ENCODE results near the gene AFTPH.

Gene AFTPH

GRCh38 chr2:64602436-64602835 lies 78.3 kb downstream of the AFTPH start:
- Histone ChIP-seq H3K4ac (ENCODE audit: low read depth, low read length) (no peak overlapping the region), H2AK5ac (ENCODE audit: low read length) (no peak overlapping the region), H3K9ac (ENCODE audit: low read length) (no peak overlapping the region), H3K23ac (ENCODE audit: low read length) (no peak overlapping the region), H3K79me2 (ENCODE audit: control insufficient read depth, insufficient read depth, low read length) (no peaks in the 10 kb centered on the region), H2BK120ac (ENCODE audit: low read depth, low read length) (no peak overlapping the region), H2BK5ac (ENCODE audit: low read length) (no peak overlapping the region), H3K4me2 (ENCODE audit: low read length) (no peak overlapping the region), H3K27ac (ENCODE audit: low read depth, low read length) (no peak overlapping the region), H3K79me1 (ENCODE audit: low read length) (no peaks in the 10 kb centered on the region), H2BK15ac (replicated peaks; ENCODE audit: low read depth) (no peak overlapping the region), H3K27me3 (ENCODE audit: insufficient read depth, low read length, poor library complexity) (no peaks in the 10 kb centered on the region), H3K18ac (ENCODE audit: low read length) (no peak overlapping the region), H4K8ac (ENCODE audit: low read depth, low read length) (no peak overlapping the region), H4K5ac (ENCODE audit: low read length) (no peak overlapping the region), H3K36me3 (ENCODE audit: control insufficient read depth, insufficient read depth, low read length) (no peaks in the 10 kb centered on the region), H3K56ac (ENCODE audit: low read length) (no peak overlapping the region), H3K4me1 (ENCODE audit: control insufficient read depth, low read depth, low read length) (no peaks in the 10 kb centered on the region), H3K4me3 (ENCODE audit: low read length) (no peak overlapping the region)
- no peak for DNase-seq
- no CpG with 5 or more reads among the region's 11 CpGs for WGBS (ENCODE audit: extremely low coverage, insufficient coverage, low lambda C conversion rate)

DNA sequence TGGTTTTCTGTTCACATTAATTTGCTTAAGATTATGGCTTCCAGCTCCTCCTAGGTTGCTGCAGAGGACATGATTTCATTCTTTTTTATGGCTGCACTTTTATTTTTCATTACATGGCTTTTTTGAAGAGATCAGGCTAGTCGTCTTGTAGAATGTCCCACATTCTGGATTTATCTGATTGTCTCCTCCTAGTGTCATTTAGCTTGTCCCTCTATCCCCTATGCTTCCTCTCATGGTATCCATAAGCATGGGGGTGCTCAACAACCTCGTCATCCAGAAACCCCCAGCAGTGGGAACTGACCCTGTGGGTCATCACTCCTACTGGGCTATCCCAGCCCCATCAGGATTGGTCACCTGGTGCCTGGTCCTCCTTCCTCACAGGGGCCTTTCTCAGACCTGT lies 80.0 kb downstream of the AFTPH start:
- no CpG with 5 or more reads among the region's 2 CpGs for WGBS (ENCODE audit: extremely low coverage, insufficient coverage, low lambda C conversion rate)
- Histone ChIP-seq H4K8ac (ENCODE audit: low read depth, low read length) (no peak overlapping the region), H3K23ac (ENCODE audit: low read length) (no peak overlapping the region), H3K18ac (ENCODE audit: low read length) (no peak overlapping the region), H3K4me1 (ENCODE audit: control insufficient read depth, low read depth, low read length) (no peaks in the 10 kb centered on the region), H2BK5ac (ENCODE audit: low read length) (no peak overlapping the region), H3K79me2 (ENCODE audit: control insufficient read depth, insufficient read depth, low read length) (no peaks in the 10 kb centered on the region), H3K4ac (ENCODE audit: low read depth, low read length) (no peak overlapping the region), H2BK120ac (ENCODE audit: low read depth, low read length) (no peak overlapping the region), H2BK15ac (replicated peaks; ENCODE audit: low read depth) (no peak overlapping the region), H3K9ac (ENCODE audit: low read length) (no peak overlapping the region), H3K56ac (ENCODE audit: low read length) (no peak overlapping the region), H2AK5ac (ENCODE audit: low read length) (no peak overlapping the region), H3K27ac (ENCODE audit: low read depth, low read length) (no peak overlapping the region), H3K79me1 (ENCODE audit: low read length) (no peaks in the 10 kb centered on the region), H3K36me3 (ENCODE audit: control insufficient read depth, insufficient read depth, low read length) (no peaks in the 10 kb centered on the region), H4K5ac (ENCODE audit: low read length) (no peak overlapping the region), H3K4me2 (ENCODE audit: low read length) (no peak overlapping the region), H3K27me3 (ENCODE audit: insufficient read depth, low read length, poor library complexity) (no peaks in the 10 kb centered on the region), H3K4me3 (ENCODE audit: low read length) (no peak overlapping the region)
- DNase-seq, result no peak

DNA sequence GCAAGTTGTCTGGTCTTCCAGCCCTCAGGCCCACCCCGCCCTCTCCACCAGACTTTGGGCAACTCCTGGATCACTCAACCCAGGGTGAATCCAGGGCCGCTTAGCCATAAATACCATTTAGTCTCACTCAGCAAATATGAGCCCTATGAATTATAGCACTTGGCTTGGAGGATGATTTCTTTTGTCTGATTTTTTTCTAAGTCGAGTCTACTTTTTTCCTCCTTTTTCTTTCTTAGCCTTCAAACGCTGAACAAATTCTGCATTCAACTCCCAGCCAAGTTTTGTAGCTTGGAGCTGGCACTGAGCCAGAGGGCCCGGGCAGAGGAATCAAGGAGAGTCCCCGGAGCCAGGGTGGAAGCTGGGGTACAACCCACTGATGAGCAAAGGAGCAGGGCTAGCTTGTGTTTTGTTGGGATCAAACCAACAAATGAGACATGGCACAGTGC lies 80.9 kb downstream of the AFTPH start:
- no peaks in the 10 kb centered on the region for H3K36me3 ChIP-seq (ENCODE audit: control insufficient read depth, insufficient read depth, low read length)
- WGBS (ENCODE audit: extremely low coverage, insufficient coverage, low lambda C conversion rate), result no CpG with 5 or more reads among the region's 6 CpGs
- H3K27ac ChIP-seq (ENCODE audit: low read depth, low read length), result no peak overlapping the region
- H4K8ac ChIP-seq (ENCODE audit: low read depth, low read length), result no peak overlapping the region
- no peak for DNase-seq
- no peak overlapping the region for H2AK5ac ChIP-seq (ENCODE audit: low read length)
- no peak overlapping the region for H3K4me2 ChIP-seq (ENCODE audit: low read length)
- no peak overlapping the region for H3K4me3 ChIP-seq (ENCODE audit: low read length)
- H3K79me2 ChIP-seq (ENCODE audit: control insufficient read depth, insufficient read depth, low read length), result no peaks in the 10 kb centered on the region
- no peak overlapping the region for H4K5ac ChIP-seq (ENCODE audit: low read length)
- no peak overlapping the region for H2BK120ac ChIP-seq (ENCODE audit: low read depth, low read length)
- no peaks in the 10 kb centered on the region for H3K27me3 ChIP-seq (ENCODE audit: insufficient read depth, low read length, poor library complexity)
- H3K4me1 ChIP-seq (ENCODE audit: control insufficient read depth, low read depth, low read length), result no peaks in the 10 kb centered on the region
- H3K23ac ChIP-seq (ENCODE audit: low read length), result no peak overlapping the region
- H3K56ac ChIP-seq (ENCODE audit: low read length), result no peak overlapping the region
- H3K79me1 ChIP-seq (ENCODE audit: low read length), result no peaks in the 10 kb centered on the region
- no peak overlapping the region for H3K4ac ChIP-seq (ENCODE audit: low read depth, low read length)
- H3K18ac ChIP-seq (ENCODE audit: low read length), result no peak overlapping the region
- no peak overlapping the region for H2BK15ac ChIP-seq (replicated peaks; ENCODE audit: low read depth)
- H3K9ac ChIP-seq (ENCODE audit: low read length), result no peak overlapping the region
- no peak overlapping the region for H2BK5ac ChIP-seq (ENCODE audit: low read length)

- no peaks in the 10 kb centered on the region for H3K79me2 ChIP-seq (ENCODE audit: control insufficient read depth, insufficient read depth, low read length)
- no peak overlapping the region for H2BK15ac ChIP-seq (replicated peaks; ENCODE audit: low read depth)
- no peaks in the 10 kb centered on the region for H3K36me3 ChIP-seq (ENCODE audit: control insufficient read depth, insufficient read depth, low read length)
- H3K4me2 ChIP-seq (ENCODE audit: low read length), result no peak overlapping the region
- H4K5ac ChIP-seq (ENCODE audit: low read length), result no peak overlapping the region
- no peak overlapping the region for H3K23ac ChIP-seq (ENCODE audit: low read length)
- H3K56ac ChIP-seq (ENCODE audit: low read length), result no peak overlapping the region
- DNase-seq, result no peak
- no CpG with 5 or more reads among the region's 5 CpGs for WGBS (ENCODE audit: extremely low coverage, insufficient coverage, low lambda C conversion rate)
- no peak overlapping the region for H2BK120ac ChIP-seq (ENCODE audit: low read depth, low read length)
- H3K27ac ChIP-seq (ENCODE audit: low read depth, low read length), result no peak overlapping the region
- H3K9ac ChIP-seq (ENCODE audit: low read length), result no peak overlapping the region
- H3K27me3 ChIP-seq (ENCODE audit: insufficient read depth, low read length, poor library complexity), result no peaks in the 10 kb centered on the region
- no peaks in the 10 kb centered on the region for H3K79me1 ChIP-seq (ENCODE audit: low read length)
- no peak overlapping the region for H4K8ac ChIP-seq (ENCODE audit: low read depth, low read length)
- no peaks in the 10 kb centered on the region for H3K4me1 ChIP-seq (ENCODE audit: control insufficient read depth, low read depth, low read length)
- H3K4ac ChIP-seq (ENCODE audit: low read depth, low read length), result no peak overlapping the region
- no peak overlapping the region for H3K18ac ChIP-seq (ENCODE audit: low read length)
- no peak overlapping the region for H2BK5ac ChIP-seq (ENCODE audit: low read length)
- H2AK5ac ChIP-seq (ENCODE audit: low read length), result no peak overlapping the region
- no peak overlapping the region for H3K4me3 ChIP-seq (ENCODE audit: low read length)
Measured at GRCh38 chr2:64605991-64606478, 81.9 kb downstream of the AFTPH start.

DNA sequence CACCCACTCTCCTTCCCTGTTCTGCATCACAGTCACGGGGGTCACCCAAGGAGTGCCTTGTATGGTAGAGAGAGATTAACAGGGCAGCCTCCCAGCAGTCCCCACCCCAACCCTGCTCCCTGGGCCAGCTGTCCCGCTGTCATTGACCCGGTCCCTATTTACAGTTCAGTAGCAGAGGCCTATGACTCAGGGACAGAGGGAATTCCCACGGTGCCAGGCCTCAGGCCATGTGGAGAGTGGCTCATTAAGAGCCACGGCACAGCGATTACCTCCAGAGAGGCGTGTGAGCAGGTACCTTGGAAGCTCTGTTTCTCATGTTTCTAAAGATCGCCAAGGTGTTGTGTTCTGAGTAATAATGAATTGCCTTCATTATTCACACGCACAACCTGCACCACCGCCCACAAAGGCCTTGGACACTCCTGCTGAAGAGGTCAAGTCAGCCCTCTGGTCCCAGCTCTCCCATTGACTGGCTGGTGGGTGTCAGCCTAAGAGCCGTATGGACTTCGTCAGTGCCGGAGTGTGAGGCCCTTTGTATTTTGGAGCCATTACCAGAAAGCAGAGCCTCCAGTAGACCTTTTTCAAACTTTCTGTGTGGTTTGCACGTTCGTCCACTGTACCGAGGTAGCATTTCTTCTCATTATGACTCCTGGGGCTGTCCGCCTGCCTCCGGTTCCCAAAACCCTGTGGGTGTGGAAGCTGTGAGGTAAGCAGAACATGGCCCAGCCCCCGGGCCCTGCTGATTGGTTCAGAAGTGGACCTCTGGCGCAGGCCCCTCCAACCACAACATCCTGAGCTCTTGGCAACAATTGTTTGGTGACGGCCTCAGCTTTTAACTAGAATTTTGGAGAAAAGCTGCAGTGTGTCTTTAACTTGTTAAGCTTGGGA lies 82.6 kb downstream of the AFTPH start:
- Histone ChIP-seq H3K4me2 (ENCODE audit: low read length) (peak overlapping the region; percentile 49), H3K27ac (ENCODE audit: low read depth, low read length) (no peak overlapping the region), H3K56ac (ENCODE audit: low read length) (peak overlapping the region; percentile 62), H2BK5ac (ENCODE audit: low read length) (no peak overlapping the region), H2BK120ac (ENCODE audit: low read depth, low read length) (no peak overlapping the region), H4K5ac (ENCODE audit: low read length) (no peak overlapping the region), H3K4ac (ENCODE audit: low read depth, low read length) (no peak overlapping the region), H3K79me2 (ENCODE audit: control insufficient read depth, insufficient read depth, low read length) (no peaks in the 10 kb centered on the region), H3K4me3 (ENCODE audit: low read length) (no peak overlapping the region), H3K23ac (ENCODE audit: low read length) (no peak overlapping the region), H3K27me3 (ENCODE audit: insufficient read depth, low read length, poor library complexity) (no peaks in the 10 kb centered on the region), H3K79me1 (ENCODE audit: low read length) (no peaks in the 10 kb centered on the region), H3K4me1 (ENCODE audit: control insufficient read depth, low read depth, low read length) (no peaks in the 10 kb centered on the region), H3K36me3 (ENCODE audit: control insufficient read depth, insufficient read depth, low read length) (no peaks in the 10 kb centered on the region), H3K9ac (ENCODE audit: low read length) (peak overlapping the region; percentile 31), H2BK15ac (replicated peaks; ENCODE audit: low read depth) (no peak overlapping the region), H4K8ac (ENCODE audit: low read depth, low read length) (no peak overlapping the region), H2AK5ac (ENCODE audit: low read length) (no peak overlapping the region), H3K18ac (ENCODE audit: low read length) (no peak overlapping the region)
- peak; percentile 88 for DNase-seq
- WGBS (ENCODE audit: extremely low coverage, insufficient coverage, low lambda C conversion rate), result no CpG with 5 or more reads among the region's 21 CpGs

Measured in mesendoderm (in vitro differentiated cells).